GM12874 (cell line): ENCODE measurements around the gene OPCML.

Experiments
- TF ChIP-seq, protein P1 (sequence below): IDR thresholded peaks from 2 replicates; pipeline ENCODE4 v1.5.1; 2011; ENCODE audit warnings: low read depth, mild to moderate bottlenecking, control low read depth, low read length, moderate library complexity; ENCODE audit not compliant: insufficient read depth

OPCML gene

GRCh38 chr11:132856032-132856431 is 676.3 kb downstream of the OPCML start:
- TF ChIP-seq, protein P1, sequence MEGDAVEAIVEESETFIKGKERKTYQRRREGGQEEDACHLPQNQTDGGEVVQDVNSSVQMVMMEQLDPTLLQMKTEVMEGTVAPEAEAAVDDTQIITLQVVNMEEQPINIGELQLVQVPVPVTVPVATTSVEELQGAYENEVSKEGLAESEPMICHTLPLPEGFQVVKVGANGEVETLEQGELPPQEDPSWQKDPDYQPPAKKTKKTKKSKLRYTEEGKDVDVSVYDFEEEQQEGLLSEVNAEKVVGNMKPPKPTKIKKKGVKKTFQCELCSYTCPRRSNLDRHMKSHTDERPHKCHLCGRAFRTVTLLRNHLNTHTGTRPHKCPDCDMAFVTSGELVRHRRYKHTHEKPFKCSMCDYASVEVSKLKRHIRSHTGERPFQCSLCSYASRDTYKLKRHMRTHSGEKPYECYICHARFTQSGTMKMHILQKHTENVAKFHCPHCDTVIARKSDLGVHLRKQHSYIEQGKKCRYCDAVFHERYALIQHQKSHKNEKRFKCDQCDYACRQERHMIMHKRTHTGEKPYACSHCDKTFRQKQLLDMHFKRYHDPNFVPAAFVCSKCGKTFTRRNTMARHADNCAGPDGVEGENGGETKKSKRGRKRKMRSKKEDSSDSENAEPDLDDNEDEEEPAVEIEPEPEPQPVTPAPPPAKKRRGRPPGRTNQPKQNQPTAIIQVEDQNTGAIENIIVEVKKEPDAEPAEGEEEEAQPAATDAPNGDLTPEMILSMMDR, result no peak

DNA sequence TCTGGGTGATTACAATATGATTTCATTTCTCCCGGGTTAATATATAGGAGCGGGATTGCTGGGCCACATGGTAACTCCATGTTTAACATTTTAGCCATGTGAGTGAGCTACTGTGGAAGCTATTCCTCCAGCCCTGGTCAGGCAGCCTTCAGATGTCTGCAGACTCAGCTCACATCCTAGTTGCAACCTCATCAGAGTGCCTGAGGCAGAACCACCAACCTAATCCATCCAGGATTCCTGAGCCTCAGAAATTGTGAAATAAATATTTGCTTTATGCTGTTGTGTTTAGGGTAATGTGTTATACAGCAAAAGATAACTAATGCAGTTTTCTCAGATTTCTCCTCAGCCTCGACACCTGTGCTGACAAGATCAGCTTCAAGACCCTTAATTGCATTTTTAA is 676.8 kb downstream of the OPCML start:
- TF ChIP-seq, protein P1, result no peak

DNA sequence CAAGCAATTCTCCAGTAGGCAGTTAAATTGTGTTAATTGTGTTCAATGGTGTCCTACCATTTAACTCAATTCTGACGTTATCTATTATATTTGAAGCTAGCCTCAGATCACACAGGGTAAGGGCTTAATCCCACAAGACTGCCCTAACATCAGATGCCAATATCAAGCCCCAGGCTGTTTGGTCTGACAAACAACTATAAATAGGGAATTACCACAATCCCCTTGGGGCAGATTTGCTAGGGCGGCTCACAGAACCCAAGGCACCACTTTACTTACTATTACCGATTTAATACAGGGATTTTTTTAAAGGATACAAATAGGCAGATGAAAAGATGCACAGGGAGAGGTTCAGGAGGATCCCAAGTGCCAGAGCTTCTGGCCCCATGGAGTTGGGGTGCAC is 678.4 kb downstream of the OPCML start:
- TF ChIP-seq, protein P1, result no peak

- TF ChIP-seq, protein P1, result no peak
These were observed 679.9 kb downstream of the OPCML start for GRCh38 chr11:132852361-132852760.

DNA sequence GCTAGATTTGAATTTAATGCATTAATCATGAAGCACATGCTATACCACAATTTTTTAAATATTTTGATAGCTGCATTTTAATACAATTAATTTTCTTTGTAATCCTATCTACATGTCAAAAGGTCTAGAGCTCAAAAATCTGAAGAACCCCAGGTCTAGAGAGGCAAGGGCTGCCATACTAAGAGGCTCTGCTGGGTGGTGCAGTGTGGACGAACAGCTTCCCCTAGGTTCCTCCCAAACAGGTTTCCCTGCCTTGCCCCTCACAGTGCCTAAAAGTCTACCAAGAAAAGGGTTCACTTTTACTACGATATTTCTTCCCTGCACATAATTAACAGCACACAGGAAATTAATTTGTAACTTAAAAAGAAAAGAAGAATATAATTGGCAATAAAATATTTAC is 681.1 kb downstream of the OPCML start:
- TF ChIP-seq, protein P1, result no peak

DNA sequence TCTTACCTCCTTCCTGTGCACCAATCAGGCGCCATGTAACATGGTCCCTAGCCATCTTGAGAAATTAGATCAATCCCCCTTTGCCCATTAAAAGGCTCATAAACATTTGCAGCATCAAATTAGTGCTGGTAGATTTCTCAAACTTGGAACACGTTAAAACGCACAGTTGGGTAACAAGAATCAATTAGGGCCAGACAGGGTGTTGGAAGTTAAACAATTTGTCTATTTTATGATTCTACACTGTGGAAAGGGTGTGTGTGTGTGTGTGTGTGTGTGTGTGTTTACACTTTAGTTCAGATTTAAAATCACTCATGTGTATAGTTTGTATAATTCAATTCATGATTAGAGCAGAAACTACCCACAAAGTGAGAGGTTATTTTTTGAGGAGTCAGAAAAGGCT is 682.0 kb downstream of the OPCML start:
- TF ChIP-seq, protein P1, result no peak

DNA sequence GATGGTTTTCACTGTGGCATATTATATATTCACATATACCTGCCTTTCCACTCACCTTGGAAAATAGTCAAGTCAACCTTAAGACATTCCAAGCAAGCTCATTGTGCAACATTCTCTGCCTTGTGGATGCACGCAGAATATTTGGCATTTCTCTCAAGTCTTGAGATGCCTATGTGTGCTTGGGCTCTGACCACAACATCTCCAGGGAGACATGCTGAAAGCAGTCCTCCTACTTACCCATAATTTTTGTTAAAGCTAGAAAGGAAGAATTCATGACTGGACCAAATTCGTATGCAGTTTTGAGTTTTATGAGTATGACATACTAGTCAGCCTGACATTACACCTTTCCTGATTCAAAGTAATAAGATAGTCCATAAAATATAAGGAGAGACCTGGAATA is 684.0 kb downstream of the OPCML start:
- TF ChIP-seq, protein P1, result no peak

DNA sequence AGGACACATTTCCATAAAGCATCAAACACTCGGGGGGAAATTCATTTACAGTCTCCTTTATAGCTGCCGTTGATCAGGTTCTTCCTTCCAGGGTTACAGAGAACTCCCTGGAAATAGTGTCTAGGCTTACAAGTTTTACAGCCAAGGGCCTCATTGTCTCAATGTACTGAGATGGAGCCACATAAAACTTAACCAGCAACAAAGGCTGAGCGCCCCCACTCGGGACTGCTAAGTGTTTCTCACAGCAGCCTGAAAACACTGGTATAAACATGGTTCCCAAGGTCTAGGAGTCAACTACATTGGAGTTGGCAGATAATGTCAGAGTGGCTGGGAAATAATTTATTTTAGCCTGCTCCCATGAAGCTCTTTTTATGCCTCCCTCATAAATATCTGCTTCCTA is 686.2 kb downstream of the OPCML start:
- TF ChIP-seq, protein P1, result no peak
